VCaP (cell line): Measurements from ENCODE around the gene C6orf58.

ENCODE experiments used
- H3K27ac ChIP-seq: fragments of 450-650 bp; 2 replicates; pipeline ENCODE4 v1.5.1; 2017
- CTCF ChIP-seq: fragments of 450-650 bp; conservative IDR thresholded peaks from 2 replicates; pipeline ENCODE4 v1.5.1; 2017; ENCODE audit warnings: mild to moderate bottlenecking, moderate library complexity

C6orf58 gene

DNA sequence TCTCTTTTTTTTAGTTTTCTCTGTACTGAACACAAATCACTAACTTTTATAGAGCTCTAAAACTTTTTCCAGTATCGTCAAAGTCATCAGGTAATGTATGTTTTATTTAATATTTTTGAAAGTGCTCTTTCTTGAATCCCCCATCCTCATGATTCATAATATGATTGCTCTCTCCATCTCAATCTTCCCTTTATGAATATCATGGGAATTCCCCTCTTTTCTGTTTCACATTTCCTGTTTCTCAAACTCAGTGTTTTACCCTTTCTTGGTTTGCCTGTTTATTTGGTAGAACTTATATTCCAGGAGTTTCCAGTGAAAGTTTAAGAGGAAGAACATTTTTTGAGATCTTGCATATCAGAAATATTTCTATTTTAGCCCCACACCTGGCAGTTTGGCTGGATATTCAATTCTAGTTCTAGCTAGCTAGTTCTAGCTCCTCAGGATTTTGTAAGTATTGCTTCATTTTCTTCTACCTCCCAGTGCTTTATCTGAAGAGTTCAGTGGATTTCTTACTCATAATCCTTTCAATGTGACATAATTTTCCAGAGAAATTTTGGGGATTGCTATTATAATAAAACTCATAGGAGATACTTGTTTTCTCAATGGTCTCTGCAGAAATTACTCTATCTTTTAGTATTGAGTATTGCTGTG lies 6.1 kb upstream of the C6orf58 start:
- H3K27ac ChIP-seq = no peak overlapping the region
- TF ChIP-seq CTCF = no peak

GRCh38 chr6:127578900-127579299 lies 1.9 kb downstream of the C6orf58 start:
- no peak for TF ChIP-seq CTCF
- H3K27ac ChIP-seq = no peak overlapping the region

DNA sequence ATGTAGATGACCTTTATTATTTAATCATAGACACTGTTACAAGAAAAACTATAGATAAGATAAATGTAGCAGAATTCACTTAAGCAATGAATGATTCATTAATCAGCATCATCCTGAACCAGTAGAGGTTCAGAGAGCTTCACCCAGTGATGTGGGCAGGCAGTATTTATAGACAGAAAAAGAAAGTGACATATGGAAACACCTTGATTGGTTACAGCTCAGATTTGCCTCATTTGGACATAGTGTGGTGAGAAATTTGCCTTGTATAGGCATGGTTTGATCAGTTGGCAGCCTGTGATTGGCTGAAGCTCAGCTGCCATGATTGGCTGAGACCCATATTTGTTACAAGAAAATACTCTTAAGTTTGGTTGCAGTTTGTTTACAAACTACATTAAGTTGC lies 4.6 kb downstream of the C6orf58 start:
- TF ChIP-seq CTCF = no peak
- H3K27ac ChIP-seq = no peak overlapping the region

DNA sequence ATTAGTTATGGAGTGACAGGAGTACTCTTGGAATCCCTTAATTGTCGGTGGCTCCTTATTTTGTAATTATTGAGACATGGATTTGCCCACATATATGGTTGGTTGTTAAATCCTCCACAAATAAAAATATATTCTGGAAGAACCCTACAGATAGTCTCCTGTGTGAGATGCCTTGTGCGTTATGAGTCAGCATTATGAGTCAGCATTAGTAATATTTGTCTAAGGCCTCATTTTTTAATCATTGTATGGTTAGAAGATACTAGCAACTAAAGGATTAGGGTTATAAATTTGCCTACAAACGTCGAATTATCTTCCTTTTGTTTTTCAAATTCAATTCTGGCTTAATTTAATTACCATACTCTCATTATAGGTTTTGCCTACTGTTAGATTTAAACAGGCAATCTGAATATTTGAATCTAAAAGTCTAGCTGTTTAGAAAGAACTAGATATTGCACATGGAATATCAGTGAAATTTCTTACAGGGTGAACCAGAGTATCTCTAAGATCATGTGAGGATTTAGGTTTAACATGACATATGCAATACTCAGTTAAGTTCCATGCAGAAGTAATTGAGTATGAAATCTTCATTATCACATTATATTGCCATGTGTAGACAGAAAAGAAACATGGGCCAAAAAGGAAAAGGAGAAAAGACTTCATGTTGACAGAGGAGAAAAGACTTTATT lies 5.9 kb downstream of the C6orf58 start:
- no peak for TF ChIP-seq CTCF
- no peak overlapping the region for H3K27ac ChIP-seq

DNA sequence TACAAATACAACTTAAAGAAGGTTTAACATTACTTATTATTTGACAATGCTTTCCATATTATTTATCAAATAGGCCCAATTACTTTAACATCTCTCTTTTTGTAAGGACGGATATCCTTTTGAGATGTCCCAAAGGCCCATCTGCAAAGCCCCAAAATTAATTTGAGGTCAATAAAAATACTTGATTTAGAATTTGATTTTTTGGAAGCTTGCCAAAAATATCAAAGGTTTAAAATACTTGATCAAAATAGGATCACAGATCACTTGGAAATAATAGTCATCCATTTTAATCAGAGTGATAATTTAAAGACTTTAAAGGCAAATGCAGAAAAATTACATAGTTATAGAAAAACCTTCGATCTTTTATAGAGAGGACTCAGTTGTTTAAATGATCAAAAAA lies 8.1 kb downstream of the C6orf58 start:
- no peak overlapping the region for H3K27ac ChIP-seq
- TF ChIP-seq CTCF = no peak

- no peak for TF ChIP-seq CTCF
- no peak overlapping the region for H3K27ac ChIP-seq
Observed at GRCh38 chr6:127586372-127586771, 9.4 kb downstream of the C6orf58 start.

DNA sequence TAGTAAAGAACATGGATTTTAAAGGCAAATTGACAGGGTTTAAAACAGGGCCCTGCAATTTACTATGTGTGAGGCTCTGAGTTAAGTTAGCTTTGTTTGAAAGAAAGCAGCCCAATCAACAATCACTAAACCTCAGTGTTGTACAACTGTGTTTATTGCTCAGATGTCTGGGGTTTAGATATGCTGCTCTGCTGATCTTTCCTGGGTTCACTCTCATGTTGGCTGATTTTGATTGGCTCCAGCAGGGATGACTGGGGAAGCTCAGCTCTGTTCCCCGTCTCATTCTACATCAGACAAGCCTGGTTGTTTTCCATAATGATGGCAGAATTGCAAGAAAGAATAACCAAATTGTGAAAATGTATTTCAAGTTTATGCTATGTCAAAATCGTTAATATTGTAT lies 10.9 kb downstream of the C6orf58 start:
- no peak for TF ChIP-seq CTCF
- H3K27ac ChIP-seq = no peak overlapping the region
